ENCODE data around the gene KIR3DL2.

GRCh38 chr19:54889566-54889965 is 39.3 kb downstream of the KIR3DL2 start:
- no peak for TF ChIP-seq CTCF (IDR thresholded peaks at IDR 0.05; ENCODE audit: insufficient read depth, low read depth, low read length)
- no peak for TF ChIP-seq EZH2 (IDR thresholded peaks at IDR 0.05; ENCODE audit: insufficient read depth, low read length)
